H4 (cell line): ENCODE data around the gene USP32. TPM values are rescaled to one million over a fixed set of nuclear protein-coding genes. Genes with fewer than 3 reads are reported as not detected.

Experiments
- DNase-seq: peaks from one replicate; pipeline ENCODE4 v3.0.0-alpha.2; 2015; ENCODE audit warnings: low spot score
- total RNA-seq: library from RNA; depleted of rRNA; stranded (reverse); fragments of >200 nt; shearing (Covaris generic); gene quantifications from 2 replicates; pipeline ENCODE4 v1.2.3, GENCODE V29; 2014; rRNA removed

USP32 gene
- total RNA-seq, 1 experiment from 2014 or later = 29.4 TPM

- DNase-seq = peak; percentile 92
Observed at GRCh38 chr17:60135151-60135950, 256.6 kb downstream of the USP32 start.

- DNase-seq = no peak
Observed at GRCh38 chr17:60134396-60135150, 257.4 kb downstream of the USP32 start.

GRCh38 chr17:60130466-60130865, 261.5 kb downstream of the USP32 start:
- no peak for DNase-seq

- no peak for DNase-seq
Observed at GRCh38 chr17:60129164-60129563, 262.8 kb downstream of the USP32 start.

Other genes with a start within 250 kb of the USP32 start
- not detected in 2 replicates for gene CA4, start 242.2 kb downstream of the USP32 start, total RNA-seq
- gene CHCT1, start 30.4 kb upstream of the USP32 start, total RNA-seq = not detected in 2 replicates
- 24.7 and 33.0 TPM in 2 replicates for gene APPBP2, start 134.1 kb upstream of the USP32 start, total RNA-seq
- gene PPM1D, start 208.1 kb upstream of the USP32 start, total RNA-seq = 9.6 and 10.7 TPM in 2 replicates